BLaER1 (cell line): ENCODE data around the gene FLNC.

Experiments used
- H3K27ac ChIP-seq: shearing (Covaris generic); formaldehyde crosslinking; 2 replicates; pipeline ENCODE4 v1.8.1; 2022
- H3K27me3 ChIP-seq: shearing (Covaris generic); formaldehyde crosslinking; 2 replicates; pipeline ENCODE4 v1.8.1; 2022
- H3K36me3 ChIP-seq: shearing (Covaris generic); formaldehyde crosslinking; 2 replicates; pipeline ENCODE4 v1.8.1; 2022
- H3K4me1 ChIP-seq: shearing (Covaris generic); formaldehyde crosslinking; 2 replicates; pipeline ENCODE4 v1.8.1; 2022
- H3K4me2 ChIP-seq: shearing (Covaris generic); formaldehyde crosslinking; 2 replicates; pipeline ENCODE4 v1.8.1; 2022
- H3K4me3 ChIP-seq: shearing (Covaris generic); formaldehyde crosslinking; 2 replicates; pipeline ENCODE4 v1.8.1; 2022
- H3K9ac ChIP-seq: shearing (Covaris generic); formaldehyde crosslinking; 2 replicates; pipeline ENCODE4 v1.8.1; 2022
- H3K9me3 ChIP-seq: shearing (Covaris generic); formaldehyde crosslinking; 2 replicates; pipeline ENCODE4 v1.8.1; 2022
- H4K20me1 ChIP-seq: shearing (Covaris generic); formaldehyde crosslinking; 2 replicates; pipeline ENCODE4 v1.8.1; 2022
- Cebpa-rat ChIP-seq: shearing (Covaris generic); IDR thresholded peaks from 2 replicates; pipeline ENCODE4 v1.8.1; 2022

Gene FLNC

GRCh38 chr7:128815289-128815942 lies 14.8 kb upstream of the FLNC start:
- Histone ChIP-seq H3K4me3 (no peak overlapping the region), H3K4me1 (peaks cover 7% of the 10 kb centered on the region; the same call in 1 of the 2 replicates), H3K9ac (no peak overlapping the region), H3K27ac (no peak overlapping the region), H3K9me3 (no peaks in the 10 kb centered on the region), H4K20me1 (no peaks in the 10 kb centered on the region), H3K36me3 (peaks cover 34% of the 10 kb centered on the region), H3K27me3 (no peaks in the 10 kb centered on the region), H3K4me2 (no peak overlapping the region)
- no peak for TF ChIP-seq Cebpa-rat

- Histone ChIP-seq H3K27ac (no peak overlapping the region), H3K4me1 (peaks cover 7% of the 10 kb centered on the region; the same call in 1 of the 2 replicates), H3K27me3 (no peaks in the 10 kb centered on the region), H3K9ac (no peak overlapping the region), H3K4me3 (no peak overlapping the region), H4K20me1 (no peaks in the 10 kb centered on the region), H3K9me3 (no peaks in the 10 kb centered on the region), H3K36me3 (0 out of 2 replicates have a peak, but pooled peaks cover 8% of the 10 kb centered on the region), H3K4me2 (no peak overlapping the region)
- no peak for TF ChIP-seq Cebpa-rat
Observed at GRCh38 chr7:128818694-128819093, 11.5 kb upstream of the FLNC start.

- Histone ChIP-seq H3K27me3 (no peaks in the 10 kb centered on the region), H3K4me1 (no peaks in the 10 kb centered on the region), H3K27ac (no peak overlapping the region), H3K9ac (no peak overlapping the region), H4K20me1 (no peaks in the 10 kb centered on the region), H3K4me3 (no peak overlapping the region), H3K36me3 (no peaks in the 10 kb centered on the region), H3K4me2 (no peak overlapping the region), H3K9me3 (no peaks in the 10 kb centered on the region)
- TF ChIP-seq Cebpa-rat, result no peak
Observed at GRCh38 chr7:128821724-128822123, 8.5 kb upstream of the FLNC start.

- Histone ChIP-seq H3K4me2 (no peak overlapping the region), H3K4me3 (no peak overlapping the region), H3K27me3 (peaks cover 37% of the 10 kb centered on the region), H3K27ac (no peak overlapping the region), H3K36me3 (no peaks in the 10 kb centered on the region), H3K9me3 (no peaks in the 10 kb centered on the region), H3K4me1 (peaks cover 17% of the 10 kb centered on the region), H3K9ac (no peak overlapping the region), H4K20me1 (no peaks in the 10 kb centered on the region)
- TF ChIP-seq Cebpa-rat, result no peak
Observed at GRCh38 chr7:128826512-128826911, 3.7 kb upstream of the FLNC start.

- no peak overlapping the region for H3K9ac ChIP-seq
- no peak overlapping the region for H3K27ac ChIP-seq
- peaks cover 21% of the 10 kb centered on the region for H3K4me1 ChIP-seq
Observed at GRCh38 chr7:128826916-128827247, 3.3 kb upstream of the FLNC start.

GRCh38 chr7:128827248-128827958 lies 2.8 kb upstream of the FLNC start:
- Histone ChIP-seq H3K9ac (no peak overlapping the region), H3K27ac (no peak overlapping the region), H3K4me2 (no peak overlapping the region), H3K27me3 (peaks cover 38% of the 10 kb centered on the region), H3K4me3 (no peak overlapping the region), H3K36me3 (no peaks in the 10 kb centered on the region), H3K9me3 (no peaks in the 10 kb centered on the region), H4K20me1 (no peaks in the 10 kb centered on the region), H3K4me1 (peaks cover 26% of the 10 kb centered on the region)
- TF ChIP-seq Cebpa-rat, result no peak

More at GRCh38 chr7:128826916-128827247, 3.3 kb upstream of the FLNC start:
- Histone ChIP-seq H4K20me1 (no peaks in the 10 kb centered on the region), H3K9me3 (no peaks in the 10 kb centered on the region), H3K36me3 (no peaks in the 10 kb centered on the region), H3K4me2 (no peak overlapping the region), H3K4me3 (no peak overlapping the region), H3K27me3 (peaks cover 38% of the 10 kb centered on the region)
- no peak for TF ChIP-seq Cebpa-rat

- Histone ChIP-seq H4K20me1 (no peaks in the 10 kb centered on the region), H3K4me3 (no peak overlapping the region), H3K4me2 (no peak overlapping the region), H3K27ac (no peak overlapping the region), H3K36me3 (no peaks in the 10 kb centered on the region), H3K27me3 (peaks cover 38% of the 10 kb centered on the region), H3K4me1 (peaks cover 33% of the 10 kb centered on the region), H3K9ac (no peak overlapping the region), H3K9me3 (no peaks in the 10 kb centered on the region)
- TF ChIP-seq Cebpa-rat, result no peak
Observed at GRCh38 chr7:128827971-128828711, 2.1 kb upstream of the FLNC start.

- no peak overlapping the region for H3K9ac ChIP-seq
- no peak for TF ChIP-seq Cebpa-rat
- H4K20me1 ChIP-seq, result no peaks in the 10 kb centered on the region
- no peaks in the 10 kb centered on the region for H3K9me3 ChIP-seq
- peak overlapping the region; percentile 61 for H3K4me3 ChIP-seq
- H3K27ac ChIP-seq, result no peak overlapping the region
- no peaks in the 10 kb centered on the region for H3K36me3 ChIP-seq
- H3K4me1 ChIP-seq, result peaks cover 40% of the 10 kb centered on the region
- peak overlapping the region; percentile 95 for H3K4me2 ChIP-seq
- peaks cover 38% of the 10 kb centered on the region for H3K27me3 ChIP-seq
Observed at GRCh38 chr7:128829391-128830166, 627 bp upstream of the FLNC start.

GRCh38 chr7:128831178-128831993 lies 1.2 kb downstream of the FLNC start:
- no peak for TF ChIP-seq Cebpa-rat
- peak overlapping the region; percentile 61 for H3K4me3 ChIP-seq
- H3K27ac ChIP-seq, result peak overlapping the region; percentile 42
- no peaks in the 10 kb centered on the region for H3K9me3 ChIP-seq
- peak overlapping the region; percentile 95 for H3K4me2 ChIP-seq
- no peaks in the 10 kb centered on the region for H3K36me3 ChIP-seq
- peaks cover 40% of the 10 kb centered on the region for H3K4me1 ChIP-seq
- no peaks in the 10 kb centered on the region for H4K20me1 ChIP-seq
- H3K9ac ChIP-seq, result peak overlapping the region; percentile 66; the same call in 1 of the 2 replicates
- H3K27me3 ChIP-seq, result peaks cover 38% of the 10 kb centered on the region
